Measurements from ENCODE around the gene UQCRC1.

The UQCRC1 gene

GRCh38 chr3:48647714-48648113 is 38.3 kb upstream of the UQCRC1 start:
- Histone ChIP-seq H3K9me2 (replicated peaks; ENCODE audit: insufficient read depth, low read length) (no peaks in the 10 kb centered on the region), H3K27me3 (replicated peaks; ENCODE audit: insufficient read depth, low read length) (0 out of 2 replicates have a peak, but pooled peaks cover 8% of the 10 kb centered on the region), H3K4me3 (ENCODE audit: low read length) (no peak overlapping the region), H3K36me3 (replicated peaks; ENCODE audit: insufficient read depth, low read length) (no peaks in the 10 kb centered on the region), H3K27ac (ENCODE audit: low read length) (no peak overlapping the region), H3F3A (ENCODE audit: insufficient read depth, low read length) (0 out of 2 replicates have a peak, but pooled peaks cover 2% of the 10 kb centered on the region), H3K9ac (ENCODE audit: low read length) (no peak overlapping the region), H3K9me3 (replicated peaks; ENCODE audit: insufficient read depth, low read length) (no peaks in the 10 kb centered on the region), H3K4me2 (ENCODE audit: low read depth, low read length) (no peak overlapping the region), H4K20me1 (ENCODE audit: insufficient read depth, low read length) (no peaks in the 10 kb centered on the region), H2AFZ (ENCODE audit: low read length) (no peak overlapping the region), H3K4me1 (ENCODE audit: low read length) (peaks cover 5% of the 10 kb centered on the region), H3K79me2 (ENCODE audit: low read length) (no peaks in the 10 kb centered on the region)
- TF ChIP-seq CTCF (IDR thresholded peaks at IDR 0.05; ENCODE audit: low read length) (no peak), EZH2 (optimal IDR thresholded peaks at IDR 0.05; ENCODE audit: low read depth, low read length) (no peak), EZH2phosphoT487 (IDR thresholded peaks at IDR 0.05; ENCODE audit: low read length) (no peak)
- no peak for DNase-seq

- Histone ChIP-seq H3K9me3 (replicated peaks; ENCODE audit: insufficient read depth, low read length) (no peaks in the 10 kb centered on the region), H3K27me3 (replicated peaks; ENCODE audit: insufficient read depth, low read length) (peaks cover 17% of the 10 kb centered on the region), H4K20me1 (ENCODE audit: insufficient read depth, low read length) (no peaks in the 10 kb centered on the region), H2AFZ (ENCODE audit: low read length) (no peak overlapping the region), H3K9ac (ENCODE audit: low read length) (no peak overlapping the region), H3K36me3 (replicated peaks; ENCODE audit: insufficient read depth, low read length) (no peaks in the 10 kb centered on the region), H3K4me1 (ENCODE audit: low read length) (no peaks in the 10 kb centered on the region), H3K4me3 (ENCODE audit: low read length) (no peak overlapping the region), H3K79me2 (ENCODE audit: low read length) (no peaks in the 10 kb centered on the region), H3K9me2 (replicated peaks; ENCODE audit: insufficient read depth, low read length) (no peaks in the 10 kb centered on the region), H3F3A (ENCODE audit: insufficient read depth, low read length) (no peaks in the 10 kb centered on the region), H3K4me2 (ENCODE audit: low read depth, low read length) (no peak overlapping the region), H3K27ac (ENCODE audit: low read length) (no peak overlapping the region)
- DNase-seq = no peak
- TF ChIP-seq CTCF (IDR thresholded peaks at IDR 0.05; ENCODE audit: low read length) = no peak
- no peak for TF ChIP-seq EZH2phosphoT487 (IDR thresholded peaks at IDR 0.05; ENCODE audit: low read length)
- TF ChIP-seq EZH2 (optimal IDR thresholded peaks at IDR 0.05; ENCODE audit: low read depth, low read length) = no peak
Observed at GRCh38 chr3:48644898-48645760, 35.7 kb upstream of the UQCRC1 start.

DNA sequence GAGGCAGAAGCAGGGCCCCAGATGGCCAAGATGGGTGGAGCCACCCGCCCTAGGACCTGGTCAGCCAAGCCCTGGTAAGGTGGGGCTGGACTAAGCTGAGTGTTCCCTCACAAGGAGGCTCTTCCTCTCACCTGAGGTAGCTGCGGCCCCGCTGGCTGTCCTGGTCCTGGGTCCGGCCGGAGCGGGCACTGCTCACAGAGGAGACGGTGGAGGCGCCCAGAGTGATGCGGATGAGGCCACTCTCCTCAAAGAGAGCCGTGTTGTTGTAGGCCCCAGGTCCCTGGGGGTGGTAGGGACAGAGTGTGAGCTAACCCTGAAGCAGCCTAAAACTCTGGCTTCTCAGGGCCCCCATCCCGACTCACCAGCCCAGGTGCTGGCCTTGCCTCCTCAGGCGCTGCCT is 33.2 kb upstream of the UQCRC1 start:
- H3K27ac ChIP-seq (ENCODE audit: low read length) = no peak overlapping the region
- no peak overlapping the region for H2AFZ ChIP-seq (ENCODE audit: low read length)
- no peak overlapping the region for H3K9ac ChIP-seq (ENCODE audit: low read length)
- H3K4me3 ChIP-seq (ENCODE audit: low read length) = no peak overlapping the region
- H3K27me3 ChIP-seq (replicated peaks; ENCODE audit: insufficient read depth, low read length) = peaks cover 19% of the 10 kb centered on the region
- no peaks in the 10 kb centered on the region for H3F3A ChIP-seq (ENCODE audit: insufficient read depth, low read length)
- H4K20me1 ChIP-seq (ENCODE audit: insufficient read depth, low read length) = no peaks in the 10 kb centered on the region
- H3K9me2 ChIP-seq (replicated peaks; ENCODE audit: insufficient read depth, low read length) = no peaks in the 10 kb centered on the region
- TF ChIP-seq EZH2 (optimal IDR thresholded peaks at IDR 0.05; ENCODE audit: low read depth, low read length) = no peak
- TF ChIP-seq CTCF (IDR thresholded peaks at IDR 0.05; ENCODE audit: low read length) = no peak
- TF ChIP-seq EZH2phosphoT487 (IDR thresholded peaks at IDR 0.05; ENCODE audit: low read length) = no peak
- H3K4me2 ChIP-seq (ENCODE audit: low read depth, low read length) = no peak overlapping the region
- DNase-seq = no peak
- H3K9me3 ChIP-seq (replicated peaks; ENCODE audit: insufficient read depth, low read length) = no peaks in the 10 kb centered on the region
- H3K4me1 ChIP-seq (ENCODE audit: low read length) = no peaks in the 10 kb centered on the region
- H3K79me2 ChIP-seq (ENCODE audit: low read length) = no peaks in the 10 kb centered on the region
- H3K36me3 ChIP-seq (replicated peaks; ENCODE audit: insufficient read depth, low read length) = no peaks in the 10 kb centered on the region
